Measurements from ENCODE around the gene SLC6A13. TPM values are rescaled to one million over a fixed set of nuclear protein-coding genes. Genes with fewer than 3 reads are reported as not detected.
"Not testable (repeated sequence)": the region's sequence is repeated elsewhere in the genome, so short reads cannot be mapped to it uniquely, and the experiment has no call there.

SLC6A13 gene
- total and polyA plus RNA-seq, 2 donors from 2014 or later, result 22.8 to 161 TPM

DNA sequence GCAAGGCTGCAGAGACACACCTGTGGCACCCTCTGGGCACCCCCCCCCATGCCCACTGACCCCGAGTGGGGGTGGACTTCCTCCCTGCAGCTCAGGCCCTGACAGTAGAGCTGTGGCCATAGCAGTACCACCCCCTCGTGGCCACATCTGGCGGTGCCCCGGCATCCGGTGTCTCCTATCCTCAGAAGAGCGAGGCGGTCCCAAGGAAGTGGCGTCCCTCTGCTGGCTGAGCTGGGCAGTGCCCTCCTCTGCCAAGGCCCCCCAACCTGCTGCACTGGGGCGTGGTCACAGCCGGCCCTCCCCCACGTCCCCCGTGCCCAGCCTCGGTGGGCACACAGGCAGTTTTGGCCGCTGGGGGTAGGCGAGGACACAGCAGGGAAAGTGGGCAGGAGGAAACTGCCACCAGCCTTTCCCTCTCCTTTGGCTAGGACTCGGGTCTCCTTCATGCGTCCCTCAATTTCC lies 42.7 kb downstream of the SLC6A13 start:
- FAIRE-seq (no peak), DNase-seq (peak; percentile 85 to 93 (median 87))
- Histone ChIP-seq H3K36me3 (ENCODE audit: control insufficient read depth in 2 of 3, insufficient read depth in 3 of 3, low read length in 3 of 3) (peaks cover 0 to 17% (median 6%) of the 10 kb centered on the region in 3 donors), H3K9ac (ENCODE audit: low read length in 3 of 3) (no peak overlapping the region), H3K4me3 (ENCODE audit: low read length in 3 of 3) (no peak overlapping the region), H3K9me3 (ENCODE audit: control insufficient read depth in 2 of 3, insufficient read depth in 1 of 3, low read length in 3 of 3) (no peaks in the 10 kb centered on the region), H3K27ac (ENCODE audit: low read depth in 2 of 2, low read length in 2 of 2) (no peak overlapping the region), H3K4me1 (ENCODE audit: control insufficient read depth in 2 of 3, insufficient read depth in 2 of 3, low read depth in 1 of 3, low read length in 3 of 3) (peaks cover 0 to 5% (median 3%) of the 10 kb centered on the region in 3 donors), H3K27me3 (ENCODE audit: control insufficient read depth, insufficient read depth, low read length) (no peaks in the 10 kb centered on the region)
- intact Hi-C loops (cut with DNase I), result no loop called here
- TF ChIP-seq, protein P1, sequence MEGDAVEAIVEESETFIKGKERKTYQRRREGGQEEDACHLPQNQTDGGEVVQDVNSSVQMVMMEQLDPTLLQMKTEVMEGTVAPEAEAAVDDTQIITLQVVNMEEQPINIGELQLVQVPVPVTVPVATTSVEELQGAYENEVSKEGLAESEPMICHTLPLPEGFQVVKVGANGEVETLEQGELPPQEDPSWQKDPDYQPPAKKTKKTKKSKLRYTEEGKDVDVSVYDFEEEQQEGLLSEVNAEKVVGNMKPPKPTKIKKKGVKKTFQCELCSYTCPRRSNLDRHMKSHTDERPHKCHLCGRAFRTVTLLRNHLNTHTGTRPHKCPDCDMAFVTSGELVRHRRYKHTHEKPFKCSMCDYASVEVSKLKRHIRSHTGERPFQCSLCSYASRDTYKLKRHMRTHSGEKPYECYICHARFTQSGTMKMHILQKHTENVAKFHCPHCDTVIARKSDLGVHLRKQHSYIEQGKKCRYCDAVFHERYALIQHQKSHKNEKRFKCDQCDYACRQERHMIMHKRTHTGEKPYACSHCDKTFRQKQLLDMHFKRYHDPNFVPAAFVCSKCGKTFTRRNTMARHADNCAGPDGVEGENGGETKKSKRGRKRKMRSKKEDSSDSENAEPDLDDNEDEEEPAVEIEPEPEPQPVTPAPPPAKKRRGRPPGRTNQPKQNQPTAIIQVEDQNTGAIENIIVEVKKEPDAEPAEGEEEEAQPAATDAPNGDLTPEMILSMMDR (IDR thresholded peaks at IDR 0.05; ENCODE audit: borderline replicate concordance, extremely low read depth, insufficient read depth), result peak; percentile 85

DNA sequence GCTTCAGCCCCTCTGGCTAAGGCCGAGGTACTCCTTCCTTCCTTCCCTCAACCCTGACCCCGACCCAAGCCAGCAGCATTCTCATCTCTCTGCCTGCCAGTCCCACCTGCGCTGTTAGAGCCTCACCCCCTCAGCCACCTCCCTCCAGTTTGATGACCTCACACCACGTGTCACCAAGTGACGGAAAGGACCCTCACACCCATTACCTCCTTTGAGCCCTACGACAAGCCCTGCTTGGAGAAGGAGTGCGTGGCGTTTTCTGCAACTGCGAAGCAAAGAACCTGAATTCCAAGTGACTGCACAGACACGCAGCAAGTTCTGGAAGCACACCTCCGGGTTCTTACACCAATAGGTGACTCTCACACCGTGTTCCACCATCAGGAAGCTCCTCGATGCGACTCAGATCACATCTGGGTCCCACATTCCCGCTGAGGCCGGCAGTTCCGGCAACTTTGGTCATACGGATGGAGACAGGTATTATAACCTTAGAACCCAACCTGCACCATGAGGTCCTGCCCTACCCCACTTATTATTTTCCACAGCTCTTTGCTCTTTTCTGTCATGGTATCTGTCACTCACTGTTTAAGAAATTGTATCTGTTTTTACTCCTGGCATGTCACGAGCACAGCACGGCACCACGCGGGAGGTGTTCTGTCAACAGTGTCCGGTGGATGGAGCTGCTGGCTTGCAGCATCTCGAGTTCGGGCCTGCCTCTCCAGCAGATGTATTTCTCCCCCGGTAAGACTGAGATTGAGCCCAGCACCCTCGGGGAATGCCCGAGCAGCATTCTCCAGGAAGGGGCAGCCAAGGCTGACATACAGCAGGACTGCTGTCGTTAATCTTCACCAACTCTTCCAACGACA lies 43.7 kb downstream of the SLC6A13 start:
- Histone ChIP-seq H3K27ac (ENCODE audit: low read depth in 2 of 2, low read length in 2 of 2) (no peak overlapping the region), H3K27me3 (ENCODE audit: control insufficient read depth, insufficient read depth, low read length) (no peaks in the 10 kb centered on the region), H3K9ac (ENCODE audit: low read length in 3 of 3) (no peak overlapping the region), H3K4me3 (ENCODE audit: low read length in 3 of 3) (no peak overlapping the region), H3K9me3 (ENCODE audit: control insufficient read depth in 2 of 3, insufficient read depth in 1 of 3, low read length in 3 of 3) (no peaks in the 10 kb centered on the region), H3K4me1 (ENCODE audit: control insufficient read depth in 2 of 3, insufficient read depth in 2 of 3, low read depth in 1 of 3, low read length in 3 of 3) (peaks cover 0 to 14% (median 7%) of the 10 kb centered on the region in 3 donors), H3K36me3 (ENCODE audit: control insufficient read depth in 2 of 3, insufficient read depth in 3 of 3, low read length in 3 of 3) (peaks cover 0 to 12% (median 6%) of the 10 kb centered on the region in 3 donors)
- TF ChIP-seq, protein P1 (IDR thresholded peaks at IDR 0.05; ENCODE audit: borderline replicate concordance, extremely low read depth, insufficient read depth), result no peak
- DNase-seq (peak in 3 of 5 donors; percentile 39 to 51 (median 44)), FAIRE-seq (no peak)
- intact Hi-C loops (cut with DNase I), result no loop called here

DNA sequence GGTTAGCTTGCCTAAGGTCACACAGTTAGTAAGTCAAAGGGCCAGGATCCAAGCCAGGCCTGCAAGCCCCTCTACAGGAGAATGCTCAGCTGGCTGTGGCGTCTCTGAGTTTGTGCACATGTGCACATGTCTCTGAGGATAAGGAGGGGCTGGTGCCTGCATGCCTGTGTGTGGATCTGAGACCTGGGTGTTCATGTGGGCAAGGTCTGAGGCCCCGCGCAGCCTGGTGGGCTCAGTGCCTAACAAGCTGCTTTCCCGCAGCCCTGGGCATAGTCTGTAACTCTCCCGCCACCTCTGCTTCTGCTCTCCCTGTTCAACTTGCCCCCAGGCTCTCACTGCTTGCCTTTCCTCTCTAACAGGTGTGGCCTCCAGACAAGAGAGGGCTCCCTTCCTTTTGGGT lies 44.4 kb downstream of the SLC6A13 start:
- no peaks in the 10 kb centered on the region for H3K9me3 ChIP-seq (ENCODE audit: control insufficient read depth in 2 of 3, insufficient read depth in 1 of 3, low read length in 3 of 3)
- no peak overlapping the region for H3K27ac ChIP-seq (ENCODE audit: low read depth in 2 of 2, low read length in 2 of 2)
- no peak overlapping the region for H3K9ac ChIP-seq (ENCODE audit: low read length in 3 of 3)
- peaks cover 0 to 6% (median 6%) of the 10 kb centered on the region in 3 donors for H3K36me3 ChIP-seq (ENCODE audit: control insufficient read depth in 2 of 3, insufficient read depth in 3 of 3, low read length in 3 of 3)
- peak in 1 of 5 donors; percentile 41 for DNase-seq
- no peak for FAIRE-seq
- H3K4me3 ChIP-seq (ENCODE audit: low read length in 3 of 3), result no peak overlapping the region
- no peaks in the 10 kb centered on the region for H3K27me3 ChIP-seq (ENCODE audit: control insufficient read depth, insufficient read depth, low read length)
- TF ChIP-seq, protein P1 (IDR thresholded peaks at IDR 0.05; ENCODE audit: borderline replicate concordance, extremely low read depth, insufficient read depth), result no peak
- peaks cover 0 to 19% (median 13%) of the 10 kb centered on the region in 3 donors for H3K4me1 ChIP-seq (ENCODE audit: control insufficient read depth in 2 of 3, insufficient read depth in 2 of 3, low read depth in 1 of 3, low read length in 3 of 3)
- intact Hi-C loops (cut with DNase I), result no loop called here

DNA sequence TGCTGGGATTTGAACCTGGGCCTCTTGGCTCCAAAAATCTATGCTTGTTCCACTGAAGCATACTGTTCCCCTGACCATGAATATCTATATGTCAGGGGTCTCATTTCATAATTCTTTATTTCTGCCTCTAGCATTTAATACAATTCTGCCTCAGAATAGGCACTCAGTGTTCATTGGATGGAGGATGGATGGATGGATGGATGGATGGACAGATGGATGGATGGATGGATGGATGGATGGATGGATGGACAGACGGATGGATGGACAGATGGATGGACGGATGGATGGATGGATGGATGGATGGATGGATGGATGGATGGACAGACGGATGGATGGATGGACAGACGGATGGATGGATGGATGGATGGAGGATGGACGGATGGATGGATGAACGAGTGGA lies 45.6 kb downstream of the SLC6A13 start:
- peaks cover 0 to 29% (median 25%) of the 10 kb centered on the region in 3 donors for H3K4me1 ChIP-seq (ENCODE audit: control insufficient read depth in 2 of 3, insufficient read depth in 2 of 3, low read depth in 1 of 3, low read length in 3 of 3)
- FAIRE-seq; H3K4me3 ChIP-seq (ENCODE audit: low read length in 3 of 3); H3K27ac ChIP-seq (ENCODE audit: low read depth in 2 of 2, low read length in 2 of 2); H3K9me3 ChIP-seq (ENCODE audit: control insufficient read depth in 2 of 3, insufficient read depth in 1 of 3, low read length in 3 of 3); H3K36me3 ChIP-seq (ENCODE audit: control insufficient read depth in 2 of 3, insufficient read depth in 3 of 3, low read length in 3 of 3); intact Hi-C loops (cut with DNase I); H3K9ac ChIP-seq (ENCODE audit: low read length in 3 of 3); DNase-seq; H3K27me3 ChIP-seq (ENCODE audit: control insufficient read depth, insufficient read depth, low read length): not testable (repeated sequence)
